ENCODE data around the gene FBL.

The FBL gene

DNA sequence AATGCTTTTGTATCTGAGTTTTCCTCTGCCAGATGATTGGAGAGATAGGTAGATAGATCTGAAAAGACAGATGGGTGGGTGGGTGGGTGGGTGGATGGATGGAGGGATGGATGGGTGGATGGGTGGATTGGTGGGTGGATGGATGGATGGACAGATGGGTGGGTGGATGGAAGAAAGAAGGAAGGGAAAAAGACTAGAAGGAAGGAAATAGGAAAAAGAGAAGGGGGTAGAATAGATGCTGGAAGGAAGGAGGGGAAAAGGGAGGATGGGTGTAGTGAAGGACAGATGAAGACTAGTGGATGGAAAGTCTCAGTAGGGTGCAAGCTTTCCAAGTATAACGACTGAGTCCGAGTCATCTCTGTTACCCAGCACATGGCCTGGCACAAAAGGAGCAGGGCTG lies 19.0 kb upstream of the FBL start:
- TF ChIP-seq, protein P1, sequence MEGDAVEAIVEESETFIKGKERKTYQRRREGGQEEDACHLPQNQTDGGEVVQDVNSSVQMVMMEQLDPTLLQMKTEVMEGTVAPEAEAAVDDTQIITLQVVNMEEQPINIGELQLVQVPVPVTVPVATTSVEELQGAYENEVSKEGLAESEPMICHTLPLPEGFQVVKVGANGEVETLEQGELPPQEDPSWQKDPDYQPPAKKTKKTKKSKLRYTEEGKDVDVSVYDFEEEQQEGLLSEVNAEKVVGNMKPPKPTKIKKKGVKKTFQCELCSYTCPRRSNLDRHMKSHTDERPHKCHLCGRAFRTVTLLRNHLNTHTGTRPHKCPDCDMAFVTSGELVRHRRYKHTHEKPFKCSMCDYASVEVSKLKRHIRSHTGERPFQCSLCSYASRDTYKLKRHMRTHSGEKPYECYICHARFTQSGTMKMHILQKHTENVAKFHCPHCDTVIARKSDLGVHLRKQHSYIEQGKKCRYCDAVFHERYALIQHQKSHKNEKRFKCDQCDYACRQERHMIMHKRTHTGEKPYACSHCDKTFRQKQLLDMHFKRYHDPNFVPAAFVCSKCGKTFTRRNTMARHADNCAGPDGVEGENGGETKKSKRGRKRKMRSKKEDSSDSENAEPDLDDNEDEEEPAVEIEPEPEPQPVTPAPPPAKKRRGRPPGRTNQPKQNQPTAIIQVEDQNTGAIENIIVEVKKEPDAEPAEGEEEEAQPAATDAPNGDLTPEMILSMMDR (IDR thresholded peaks at IDR 0.05; ENCODE audit: insufficient read depth, low read depth, low read length, missing control alignments) = no peak
- no peak overlapping the region for H3K4me3 ChIP-seq (ENCODE audit: low read length)

DNA sequence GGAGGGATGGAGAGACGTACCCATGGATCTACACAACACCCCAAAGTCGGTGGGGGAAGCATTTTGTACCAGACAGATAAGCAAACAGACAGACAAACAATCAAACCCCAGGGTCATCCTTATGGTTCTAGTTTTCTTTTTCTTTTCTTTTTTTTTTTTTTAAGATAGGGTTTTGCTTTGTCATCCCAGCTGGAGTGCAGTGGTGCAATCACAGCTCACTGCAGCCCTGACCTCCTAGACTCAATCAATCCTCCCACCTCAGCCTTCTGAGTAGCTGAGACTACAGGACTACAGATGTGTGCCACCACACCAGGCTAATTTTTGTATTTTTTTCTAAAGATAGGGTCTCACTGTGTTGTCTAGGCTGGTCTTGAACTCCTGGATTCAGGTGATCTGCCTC lies 17.9 kb upstream of the FBL start:
- DNase-seq (ENCODE audit: low read depth) = no peak
- no peak overlapping the region for H3K4me3 ChIP-seq (ENCODE audit: low read length)
- TF ChIP-seq, protein P1 (IDR thresholded peaks at IDR 0.05; ENCODE audit: insufficient read depth, low read depth, low read length, missing control alignments) = no peak

More for the DNA sequence above, 19.0 kb upstream of the FBL start:
- no peak for DNase-seq (ENCODE audit: low read depth)

DNA sequence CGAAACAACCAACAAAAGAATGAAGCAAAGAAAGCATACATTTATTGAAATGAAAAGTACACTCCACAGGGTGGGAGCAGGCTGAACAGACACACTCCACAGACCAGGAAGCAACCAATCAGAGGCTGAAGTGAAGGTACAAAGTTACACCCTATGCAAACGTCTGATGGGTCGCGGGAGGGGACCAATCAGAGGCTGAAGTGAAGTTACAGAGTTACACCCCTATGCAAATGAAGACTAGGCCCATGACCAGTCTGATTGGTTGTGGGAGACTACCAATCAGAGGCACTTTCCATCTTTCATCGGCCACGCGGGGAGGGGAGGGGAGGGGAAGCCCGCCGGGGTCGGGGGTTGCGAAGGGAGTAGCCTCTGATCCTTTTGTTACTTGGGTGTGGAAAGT lies 12.4 kb upstream of the FBL start:
- no peak overlapping the region for H3K4me3 ChIP-seq (ENCODE audit: low read length)
- TF ChIP-seq, protein P1 (IDR thresholded peaks at IDR 0.05; ENCODE audit: insufficient read depth, low read depth, low read length, missing control alignments) = no peak
- DNase-seq (ENCODE audit: low read depth) = no peak

DNA sequence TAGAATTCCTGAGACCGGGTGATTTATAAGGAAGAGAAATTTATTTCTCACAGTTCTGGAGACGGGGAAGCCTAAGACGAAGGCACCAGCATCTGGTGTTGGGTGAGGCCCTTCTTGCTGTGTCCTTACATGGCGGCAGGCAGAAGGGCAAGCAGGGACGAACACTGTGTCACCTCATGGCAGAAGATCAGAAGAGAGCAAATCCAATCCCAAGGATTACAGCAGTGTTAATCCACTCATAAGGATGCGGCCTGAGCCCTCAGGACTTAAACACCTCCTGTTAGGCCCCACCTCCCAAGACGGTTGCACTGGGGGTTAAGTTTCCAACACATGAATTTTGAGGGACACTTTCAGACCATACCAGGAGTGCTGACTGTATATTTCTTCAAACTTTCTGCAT lies 6.7 kb upstream of the FBL start:
- no peak for DNase-seq (ENCODE audit: low read depth)
- TF ChIP-seq, protein P1 (IDR thresholded peaks at IDR 0.05; ENCODE audit: insufficient read depth, low read depth, low read length, missing control alignments) = no peak
- no peak overlapping the region for H3K4me3 ChIP-seq (ENCODE audit: low read length)

DNA sequence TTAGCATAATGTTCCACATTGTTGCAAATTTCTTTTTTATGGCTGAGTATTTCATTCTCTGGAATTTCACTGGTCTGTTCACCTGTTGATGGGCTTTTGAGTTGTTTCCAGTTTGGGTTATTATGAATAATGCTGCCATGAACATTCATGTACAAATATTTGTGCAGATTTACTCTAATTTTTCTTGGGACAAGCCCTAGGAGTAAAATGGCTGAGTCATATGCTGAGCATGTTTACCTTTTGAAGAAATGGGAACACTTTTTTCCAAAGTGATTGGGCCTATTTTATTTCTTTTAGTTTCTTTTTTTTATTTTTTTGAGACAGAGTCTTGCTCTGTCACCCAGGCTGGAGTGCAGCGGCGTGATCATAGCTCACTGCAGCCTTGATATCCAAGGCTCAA lies 4.7 kb upstream of the FBL start:
- DNase-seq (ENCODE audit: low read depth) = no peak
- TF ChIP-seq, protein P1 (IDR thresholded peaks at IDR 0.05; ENCODE audit: insufficient read depth, low read depth, low read length, missing control alignments) = no peak
- no peak overlapping the region for H3K4me3 ChIP-seq (ENCODE audit: low read length)

DNA sequence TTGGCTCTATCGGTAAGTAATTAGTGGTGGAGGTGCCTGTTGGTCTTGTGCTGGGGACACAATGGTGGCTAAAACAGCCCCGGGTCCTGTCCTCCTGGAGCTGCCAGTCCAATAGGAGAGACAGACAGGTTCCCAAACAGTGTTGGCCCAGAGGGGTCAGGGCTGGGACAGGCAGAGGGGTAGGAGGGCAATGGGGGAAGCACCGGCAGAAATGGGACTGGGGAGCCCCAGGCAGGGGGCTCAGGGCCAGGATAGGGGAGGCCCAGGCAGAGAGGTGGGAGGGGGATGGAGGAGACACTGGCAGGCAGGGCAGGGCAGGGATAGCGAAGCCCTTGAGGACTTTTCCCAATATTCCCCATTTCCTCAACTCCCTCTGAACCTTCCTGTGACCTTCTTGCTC lies 2.2 kb upstream of the FBL start:
- H3K4me3 ChIP-seq (ENCODE audit: low read length) = no peak overlapping the region
- TF ChIP-seq, protein P1 (IDR thresholded peaks at IDR 0.05; ENCODE audit: insufficient read depth, low read depth, low read length, missing control alignments) = no peak
- no peak for DNase-seq (ENCODE audit: low read depth)

DNA sequence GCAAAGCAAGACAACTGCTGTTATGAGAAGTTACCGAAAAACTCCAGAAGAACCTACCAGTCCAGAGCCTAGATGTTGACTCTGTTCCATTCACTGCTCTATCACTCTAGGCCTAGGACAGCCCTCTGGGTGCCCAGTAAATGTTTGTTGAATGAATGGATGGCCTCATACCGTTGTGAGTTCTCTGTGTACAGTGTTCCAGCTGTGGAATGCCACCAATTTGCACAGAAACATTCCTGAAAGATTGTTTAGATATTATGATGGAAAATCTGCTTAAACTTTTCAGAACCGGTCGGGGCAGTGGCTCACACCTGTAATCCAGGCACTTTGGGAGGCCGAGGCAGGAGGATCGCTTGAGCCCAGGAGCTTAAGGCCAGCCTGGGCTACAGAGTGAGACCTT lies 1.3 kb upstream of the FBL start:
- H3K4me3 ChIP-seq (ENCODE audit: low read length) = no peak overlapping the region
- DNase-seq (ENCODE audit: low read depth) = no peak
- TF ChIP-seq, protein P1 (IDR thresholded peaks at IDR 0.05; ENCODE audit: insufficient read depth, low read depth, low read length, missing control alignments) = no peak
